Uterus (tissue), 2 donors: ENCODE results near the gene SH3TC1.

Experiments used
- CTCF ChIP-seq, 4 experiments: fragments of 200-600 bp in 2 of 4; fragments of 450-650 bp in 2 of 4; sonication (generic) in 2 of 4; IDR thresholded peaks; one replicate each; pipeline ENCODE4 v1.5.1; 2016 to 2019; ENCODE audit warnings: antibody characterized with exemption in 4 of 4, mild to moderate bottlenecking in 2 of 4, moderate library complexity in 1 of 4
- POLR2A ChIP-seq, 2 donors: fragments of 450-650 bp; IDR thresholded peaks; one replicate each; pipeline ENCODE4 v1.6.1; 2016; ENCODE audit warnings: antibody characterized with exemption in 2 of 2, mild to moderate bottlenecking in 1 of 2, moderate library complexity in 1 of 2

- no peak for TF ChIP-seq POLR2A (IDR thresholded peaks at IDR 0.05)
- TF ChIP-seq CTCF (IDR thresholded peaks at IDR 0.05), result no peak
Measured at GRCh38 chr4:8171984-8172924, 26.8 kb upstream of the SH3TC1 start.
